Mammary epithelial cell (primary cell): ENCODE measurements around the gene ADGRD2.

ENCODE experiments used
- CTCF ChIP-seq, 2 donors: IDR thresholded peaks in 1 of 2; conservative IDR thresholded peaks in 1 of 2; 2 replicates each; pipeline ENCODE4 v1.5.1; 2011 to 2012; ENCODE audit warnings: inconsistent platforms in 2 of 2, low read length in 2 of 2, mild to moderate bottlenecking in 2 of 2, control low read depth in 1 of 2, low read depth in 1 of 2; ENCODE audit not compliant: insufficient read depth in 1 of 2; ENCODE audit errors: extremely low read depth in 1 of 2
- EZH2 ChIP-seq: IDR thresholded peaks from 2 replicates; pipeline ENCODE4 v1.6.1; 2012; ENCODE audit warnings: low read length, inconsistent platforms, borderline replicate concordance

- no peak for TF ChIP-seq CTCF (conservative IDR thresholded peaks at IDR 0.05 in 1 of 2, IDR thresholded peaks at IDR 0.05 in 1 of 2; ENCODE audit: extremely low read depth in 1 of 2, insufficient read depth in 1 of 2, low read depth in 1 of 2, low read length in 2 of 2)
- no peak for TF ChIP-seq EZH2
Measured at GRCh38 chr9:124443625-124444024, 6.6 kb upstream of the ADGRD2 start.
